Lung (tissue), 12 donors: Measurements from ENCODE around the gene PCTP. TPM values are rescaled to one million over a fixed set of nuclear protein-coding genes. Genes with fewer than 3 reads are reported as not detected.

Experiments
- ATAC-seq: fragments of 200-7000 bp; cut with Tn5 transposase; one replicate; pipeline ENCODE4 v1.9.1; 2020; ENCODE audit warnings: moderate number of reproducible peaks; ENCODE audit not compliant: insufficient read depth, low FRiP score
- DNase-seq, 3 donors: peaks; one replicate each; pipeline ENCODE4 v3.0.0-alpha.2; 2013 to 2017
- H3K27ac ChIP-seq, 2 donors: one replicate each; pipeline ENCODE4 v1.5.1; 2013; ENCODE audit warnings: mild to moderate bottlenecking in 2 of 2, moderate library complexity in 2 of 2, control low read depth in 1 of 2, inconsistent platforms in 1 of 2, low read depth in 1 of 2, low read length in 1 of 2
- H3K27me3 ChIP-seq, 3 donors: one replicate each; pipeline ENCODE4 v1.5.1; 2013; ENCODE audit warnings: low read length in 2 of 3; ENCODE audit not compliant: control insufficient read depth in 3 of 3, insufficient read depth in 3 of 3
- H3K36me3 ChIP-seq, 4 donors: one replicate each; pipeline ENCODE4 v1.5.1; 2013; ENCODE audit warnings: low read length in 4 of 4, mild to moderate bottlenecking in 1 of 4, moderate library complexity in 1 of 4; ENCODE audit not compliant: control insufficient read depth in 4 of 4, insufficient read depth in 4 of 4
- H3K4me1 ChIP-seq, 5 donors: one replicate each; pipeline ENCODE4 v1.5.1; 2013; ENCODE audit warnings: low read length in 5 of 5, mild to moderate bottlenecking in 2 of 5, moderate library complexity in 1 of 5; ENCODE audit not compliant: control insufficient read depth in 5 of 5, insufficient read depth in 5 of 5
- H3K4me3 ChIP-seq: one replicate; pipeline ENCODE4 v1.5.1; 2013; ENCODE audit warnings: mild to moderate bottlenecking, control low read depth, moderate library complexity
- H3K9ac ChIP-seq, 2 donors: one replicate each; pipeline ENCODE4 v1.5.1; 2013; ENCODE audit warnings: low read length in 2 of 2, control low read depth in 1 of 2; ENCODE audit not compliant: insufficient read depth in 1 of 2
- H3K9me3 ChIP-seq, 4 donors: one replicate each; pipeline ENCODE4 v1.5.1; 2013; ENCODE audit warnings: low read length in 3 of 4, mild to moderate bottlenecking in 1 of 4, moderate library complexity in 1 of 4; ENCODE audit not compliant: control insufficient read depth in 4 of 4, insufficient read depth in 3 of 4
- WGBS, 2 donors: extraction: QIAGEN DNeasy Blood & Tissue Kit; methylation state at CpG; one replicate each; pipeline ENCODE4 v1.1.7; 2013; 5-methylcytosine and 5-hydroxymethylcytosine counted together
- polyA plus RNA-seq, 2 donors: library from polyadenylated mRNA; stranded (reverse); fragments of 200-250 nt; gene quantifications; one replicate each; pipeline ENCODE4 v1.2.1, GENCODE V29; 2013
- total RNA-seq, 2 donors: library from RNA; depleted of rRNA in 1 of 2; stranded (reverse); fragments of >200 nt in 1 of 2; gene quantifications; one replicate each; pipeline ENCODE4 v1.2.1, GENCODE V29; 2014 to 2021
- TF ChIP-seq, protein P1 (sequence below): IDR thresholded peaks from 2 replicates; pipeline ENCODE4 v1.5.1; 2012; ENCODE audit warnings: mild to moderate bottlenecking; ENCODE audit errors: control extremely low read depth, extremely low read depth
- donor health status: control.
- donor health status: control.
- donor health status: Bipolar disorder and iron deficiency.
- donor health status: healthy.
- donor health status: DM: yes; HTN: yes; CAD: no.

PCTP gene
- total and polyA plus RNA-seq, 4 donors = 14.3 to 34.2 (median 19.1) TPM

DNA sequence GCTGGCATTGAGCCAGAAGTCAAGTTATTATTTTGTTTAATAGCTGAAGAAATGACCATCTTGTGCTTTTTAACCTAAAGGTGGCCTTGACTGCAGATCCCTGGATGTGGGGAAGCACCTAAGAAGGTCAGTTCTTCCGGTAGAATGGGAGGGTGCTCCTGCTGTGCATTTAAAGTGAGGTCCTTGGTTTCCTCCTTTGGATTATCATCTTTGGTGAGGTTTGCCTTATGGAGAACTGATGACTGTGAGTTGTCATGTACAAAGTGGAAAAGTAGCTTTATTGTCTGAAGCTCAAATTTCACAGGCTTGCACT, 66.5 kb downstream of the PCTP start:
- no peak overlapping the region for H3K4me3 ChIP-seq
- H3K9me3 ChIP-seq = peaks cover 0 to 5% (median 0%) of the 10 kb centered on the region in 4 donors
- no peak overlapping the region for H3K27ac ChIP-seq
- DNase-seq (peak in 1 of 3 donors; percentile 11), ATAC-seq (no peak)
- WGBS, 2 donors = 62 to 69% methylated on average over 1 of the region's 1 CpG
- TF ChIP-seq, protein P1, sequence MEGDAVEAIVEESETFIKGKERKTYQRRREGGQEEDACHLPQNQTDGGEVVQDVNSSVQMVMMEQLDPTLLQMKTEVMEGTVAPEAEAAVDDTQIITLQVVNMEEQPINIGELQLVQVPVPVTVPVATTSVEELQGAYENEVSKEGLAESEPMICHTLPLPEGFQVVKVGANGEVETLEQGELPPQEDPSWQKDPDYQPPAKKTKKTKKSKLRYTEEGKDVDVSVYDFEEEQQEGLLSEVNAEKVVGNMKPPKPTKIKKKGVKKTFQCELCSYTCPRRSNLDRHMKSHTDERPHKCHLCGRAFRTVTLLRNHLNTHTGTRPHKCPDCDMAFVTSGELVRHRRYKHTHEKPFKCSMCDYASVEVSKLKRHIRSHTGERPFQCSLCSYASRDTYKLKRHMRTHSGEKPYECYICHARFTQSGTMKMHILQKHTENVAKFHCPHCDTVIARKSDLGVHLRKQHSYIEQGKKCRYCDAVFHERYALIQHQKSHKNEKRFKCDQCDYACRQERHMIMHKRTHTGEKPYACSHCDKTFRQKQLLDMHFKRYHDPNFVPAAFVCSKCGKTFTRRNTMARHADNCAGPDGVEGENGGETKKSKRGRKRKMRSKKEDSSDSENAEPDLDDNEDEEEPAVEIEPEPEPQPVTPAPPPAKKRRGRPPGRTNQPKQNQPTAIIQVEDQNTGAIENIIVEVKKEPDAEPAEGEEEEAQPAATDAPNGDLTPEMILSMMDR = no peak
- H3K4me1 ChIP-seq = peaks cover 0 to 4% (median 0%) of the 10 kb centered on the region in 5 donors
- no peak overlapping the region for H3K9ac ChIP-seq
- no peaks in the 10 kb centered on the region for H3K36me3 ChIP-seq
- H3K27me3 ChIP-seq = no peaks in the 10 kb centered on the region

DNA sequence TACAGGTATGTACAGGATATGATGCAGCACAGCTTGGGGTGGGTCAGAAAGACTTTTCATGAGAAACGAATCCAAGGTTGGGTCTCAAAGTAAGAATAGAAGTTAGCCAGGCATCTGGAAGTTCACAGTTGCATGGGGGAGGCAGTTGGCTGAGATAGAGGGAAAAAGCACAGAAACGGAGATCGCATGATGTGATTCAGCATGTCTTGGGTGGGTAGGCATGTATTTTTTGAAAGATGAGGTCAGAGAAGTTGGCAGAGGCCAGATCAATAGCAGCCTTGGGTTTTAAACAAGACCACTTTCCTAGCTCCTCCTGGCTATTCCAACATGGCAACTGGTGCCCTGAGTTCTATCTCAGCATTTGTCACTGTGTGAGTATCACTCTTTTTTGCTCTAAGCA, 67.2 kb downstream of the PCTP start:
- H3K27me3 ChIP-seq = no peaks in the 10 kb centered on the region
- TF ChIP-seq, protein P1 = no peak
- DNase-seq (no peak), ATAC-seq (no peak)
- peaks cover 0 to 4% (median 0%) of the 10 kb centered on the region in 5 donors for H3K4me1 ChIP-seq
- no peak overlapping the region for H3K9ac ChIP-seq
- no peaks in the 10 kb centered on the region for H3K36me3 ChIP-seq
- H3K27ac ChIP-seq = no peak overlapping the region
- H3K4me3 ChIP-seq = no peak overlapping the region
- WGBS, 2 donors = 93 to 95% methylated on average over 3 of the region's 3 CpGs
- peaks cover 0 to 5% (median 0%) of the 10 kb centered on the region in 4 donors for H3K9me3 ChIP-seq

DNA sequence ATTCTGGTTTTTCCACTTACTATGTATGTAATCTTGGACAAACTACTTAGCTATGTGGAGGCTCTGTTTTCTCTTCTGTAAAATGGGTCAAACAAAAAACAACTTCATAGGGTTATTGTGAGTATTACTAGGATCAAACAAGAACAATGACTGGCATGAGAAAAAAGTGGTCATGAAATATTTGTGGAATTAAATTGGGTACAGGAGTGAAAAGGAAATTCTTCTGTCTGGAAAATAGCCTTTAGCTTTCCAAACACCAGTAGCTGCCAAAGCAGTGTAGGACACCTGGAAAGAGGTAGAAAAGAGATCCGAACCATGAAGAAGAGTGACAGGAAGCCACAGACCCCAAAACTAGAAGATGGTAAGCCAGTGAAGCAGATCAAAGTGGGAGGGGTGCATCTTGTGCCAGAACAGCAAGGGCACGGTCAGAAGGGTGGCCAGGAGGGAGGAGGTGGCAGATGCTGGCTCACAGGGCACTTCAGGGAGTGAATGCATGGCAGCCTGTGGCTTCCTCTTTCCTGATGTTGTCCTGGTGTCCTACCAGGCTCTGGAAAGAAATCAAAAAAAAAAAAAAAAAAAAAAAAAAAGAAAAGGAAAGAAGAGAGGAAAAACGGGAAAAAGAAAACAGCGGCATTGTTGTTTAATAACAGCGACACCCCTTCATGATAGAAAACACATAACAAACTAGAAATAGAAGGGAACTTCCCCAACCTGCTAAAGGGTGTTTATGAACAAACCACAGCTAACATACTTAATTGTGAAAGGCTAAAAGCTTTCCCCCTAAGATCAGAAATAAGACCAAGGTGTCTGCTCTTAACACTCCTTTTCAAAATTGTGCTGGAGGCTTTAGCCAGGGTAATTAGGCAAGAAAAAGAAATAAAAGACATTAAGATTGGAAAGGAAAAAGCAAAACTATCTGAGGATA, 67.9 kb downstream of the PCTP start:
- no peaks in the 10 kb centered on the region for H3K27me3 ChIP-seq
- no peak for ATAC-seq
- no peak overlapping the region for H3K9ac ChIP-seq
- 74 to 75% methylated on average over 5 of the region's 5 CpGs for WGBS, 2 donors
- TF ChIP-seq, protein P1 = no peak
- no peak overlapping the region for H3K27ac ChIP-seq
- H3K9me3 ChIP-seq = peaks cover 0 to 5% (median 0%) of the 10 kb centered on the region in 4 donors
- DNase-seq = no peak
- H3K36me3 ChIP-seq = no peaks in the 10 kb centered on the region
- H3K4me1 ChIP-seq = peaks cover 0 to 4% (median 0%) of the 10 kb centered on the region in 5 donors
- H3K4me3 ChIP-seq = no peak overlapping the region
